PC-3 (cell line): Measurements from ENCODE around the gene B4GALT2. TPM values are rescaled to one million over a fixed set of nuclear protein-coding genes. Genes with fewer than 3 reads are reported as not detected.

ENCODE experiments used
- ATAC-seq: fragments of 200-7000 bp; cut with Tn5 transposase; 2 replicates; pipeline ENCODE4 v1.9.1; 2020; ENCODE audit warnings: mild to moderate bottlenecking, moderate library complexity
- BruUV-seq: library from RNA; stranded (reverse); fragments of 400-500 nt; replicated peaks from 2 replicates; lab custom pipeline; 2021; lab: Mats Ljungman, UMichigan
- CTCF ChIA-PET: fragments of 300-600 bp; sonication (Branson Sonifier 250); formaldehyde crosslinking; loops from one replicate; lab custom pipeline; 2022; ENCODE audit warnings: antibody characterized with exemption; lab: Charles Lee
- POLR2A ChIA-PET: fragments of 300-600 bp; sonication (Branson Sonifier 250); formaldehyde crosslinking; loops from one replicate; lab custom pipeline; 2022; ENCODE audit warnings: antibody characterized with exemption; ENCODE audit not compliant: unreplicated experiment; lab: Charles Lee
- DNase-seq: peaks from one replicate; pipeline ENCODE4 v3.0.0-alpha.2; 2015
- H2AFZ ChIP-seq: fragments of 300-600 bp; sonication (generic); 2 replicates; pipeline ENCODE4 v1.6.0; 2016; ENCODE audit warnings: antibody characterized with exemption, low read length
- H3F3A ChIP-seq: fragments of 300-600 bp; sonication (generic); one replicate; pipeline ENCODE4 v1.6.0; 2017; ENCODE audit warnings: antibody characterized with exemption, low read length, control low read depth, mild to moderate bottlenecking; ENCODE audit not compliant: unreplicated experiment
- H3K27ac ChIP-seq: fragments of 300-600 bp; sonication (generic); 2 replicates; pipeline ENCODE4 v1.5.1; 2016; ENCODE audit warnings: mild to moderate bottlenecking, low read length
- H3K27me3 ChIP-seq: fragments of 300-600 bp; sonication (generic); 2 replicates; pipeline ENCODE4 v1.6.1; 2016; ENCODE audit warnings: low read length, mixed read lengths
- H3K36me3 ChIP-seq: fragments of 300-600 bp; sonication (generic); 2 replicates; pipeline ENCODE4 v1.6.1; 2016; ENCODE audit warnings: low read depth, mixed run types, low read length, mixed read lengths
- H3K4me1 ChIP-seq: fragments of 300-600 bp; sonication (generic); 2 replicates; pipeline ENCODE4 v1.5.1; 2016; ENCODE audit warnings: low read length; ENCODE audit not compliant: insufficient read depth
- H3K4me2 ChIP-seq: fragments of 300-600 bp; sonication (generic); 2 replicates; pipeline ENCODE4 v1.6.0; 2016; ENCODE audit warnings: low read length
- H3K4me3 ChIP-seq: fragments of 300-600 bp; sonication (generic); 2 replicates; pipeline ENCODE4 v1.5.1; 2016; ENCODE audit warnings: mild to moderate bottlenecking, low read length, mixed read lengths
- H3K79me2 ChIP-seq: fragments of 300-600 bp; sonication (generic); 2 replicates; pipeline ENCODE4 v1.6.1; 2017; ENCODE audit warnings: low read length, mixed read lengths
- H3K9ac ChIP-seq: fragments of 300-600 bp; sonication (generic); 2 replicates; pipeline ENCODE4 v1.6.0; 2016; ENCODE audit warnings: mild to moderate bottlenecking, low read length
- H3K9me2 ChIP-seq: fragments of 300-600 bp; sonication (generic); replicated peaks from 2 replicates; pipeline ENCODE4 v1.6.1; 2016; ENCODE audit warnings: mixed run types, low read length, mixed read lengths
- H3K9me3 ChIP-seq: fragments of 300-600 bp; sonication (generic); 2 replicates; pipeline ENCODE4 v1.6.1; 2016; ENCODE audit warnings: low read length, mixed read lengths
- H4K20me1 ChIP-seq: fragments of 300-600 bp; sonication (generic); 2 replicates; pipeline ENCODE4 v1.6.1; 2016; ENCODE audit warnings: low read length, mixed read lengths
- EZH2 ChIP-seq: fragments of 300-600 bp; sonication (generic); IDR thresholded peaks from one replicate; pipeline ENCODE4 v1.6.1; 2017; ENCODE audit warnings: antibody characterized with exemption, mild to moderate bottlenecking, low read length; ENCODE audit not compliant: unreplicated experiment
- EZH2phosphoT487 ChIP-seq: fragments of 300-600 bp; sonication (generic); IDR thresholded peaks from 2 replicates; pipeline ENCODE4 v1.6.1; 2018; ENCODE audit warnings: mild to moderate bottlenecking, antibody characterized with exemption, low read length, borderline replicate concordance
- intact Hi-C: fragments of 100-400 bp; cut with micrococcal nuclease; formaldehyde crosslinking; loops from 2 replicates; pipeline ENCODE4 v1.9.0; 2023
- total RNA-seq: library from RNA; depleted of rRNA; stranded (reverse); fragments of >200 nt; gene quantifications from 2 replicates; pipeline ENCODE4 v1.2.3, GENCODE V29; 2014
- TF ChIP-seq, protein P1 (sequence below): fragments of 300-600 bp; sonication (generic); conservative IDR thresholded peaks from 2 replicates; pipeline ENCODE4 v1.5.1; 2017; ENCODE audit warnings: antibody characterized with exemption, low read depth, mild to moderate bottlenecking, low read length

The B4GALT2 gene
- total RNA-seq, 1 experiment from 2014 or later: 103 TPM

DNA sequence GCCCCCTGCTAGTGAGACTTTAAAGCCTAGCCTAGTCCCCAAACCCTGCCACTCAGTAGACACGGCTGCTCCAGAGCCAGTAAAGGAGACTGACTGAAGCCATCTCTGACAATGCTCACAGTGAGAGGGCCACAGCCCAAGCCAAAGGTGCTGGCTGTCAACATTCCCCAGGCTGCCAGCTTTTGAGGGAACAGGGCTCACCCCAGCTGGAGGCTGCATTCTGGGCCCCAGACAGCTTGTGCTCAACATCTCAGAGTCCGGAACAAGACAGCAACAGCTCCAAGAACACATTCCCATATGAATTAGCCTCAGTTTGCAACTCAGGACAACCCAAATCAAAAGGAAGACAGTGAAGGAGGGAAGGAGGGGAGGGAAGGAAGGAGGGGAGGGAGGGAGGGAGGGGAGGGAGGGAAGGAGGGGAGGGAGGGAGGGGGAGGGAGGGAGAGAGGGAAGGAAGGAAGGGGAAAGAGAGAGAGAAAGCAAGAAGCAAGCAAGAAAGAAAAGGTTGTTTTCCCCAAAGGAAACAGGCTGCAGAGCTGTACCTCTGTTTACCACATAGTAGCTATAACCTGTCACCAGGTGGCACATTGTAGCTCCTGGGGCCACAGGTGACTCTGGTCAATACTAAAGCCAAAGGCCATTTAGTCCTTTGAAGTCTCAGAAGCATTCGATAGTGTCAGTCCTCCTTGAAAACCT, 40.0 kb upstream of the B4GALT2 start:
- intact Hi-C loops: no loop called here
- H3K36me3 ChIP-seq: no peaks in the 10 kb centered on the region; the same call in 1 of the 2 replicates
- no peak overlapping the region for H2AFZ ChIP-seq
- H3K27ac ChIP-seq: no peak overlapping the region
- H4K20me1 ChIP-seq: no peaks in the 10 kb centered on the region
- H3K9me2 ChIP-seq: no peaks in the 10 kb centered on the region
- no peak overlapping the region for H3K4me2 ChIP-seq
- H3K27me3 ChIP-seq: no peaks in the 10 kb centered on the region
- peaks cover 29% of the 10 kb centered on the region for H3K4me1 ChIP-seq
- no peaks in the 10 kb centered on the region for H3K9me3 ChIP-seq
- BruUV-seq: no TSS peak
- H3K79me2 ChIP-seq: peaks cover 6% of the 10 kb centered on the region; the same call in 1 of the 2 replicates
- no peak overlapping the region for H3K4me3 ChIP-seq
- no peak for ATAC-seq
- ChIA-PET CTCF (no interaction called here), POLR2A (no interaction called here)
- TF ChIP-seq, protein P1, sequence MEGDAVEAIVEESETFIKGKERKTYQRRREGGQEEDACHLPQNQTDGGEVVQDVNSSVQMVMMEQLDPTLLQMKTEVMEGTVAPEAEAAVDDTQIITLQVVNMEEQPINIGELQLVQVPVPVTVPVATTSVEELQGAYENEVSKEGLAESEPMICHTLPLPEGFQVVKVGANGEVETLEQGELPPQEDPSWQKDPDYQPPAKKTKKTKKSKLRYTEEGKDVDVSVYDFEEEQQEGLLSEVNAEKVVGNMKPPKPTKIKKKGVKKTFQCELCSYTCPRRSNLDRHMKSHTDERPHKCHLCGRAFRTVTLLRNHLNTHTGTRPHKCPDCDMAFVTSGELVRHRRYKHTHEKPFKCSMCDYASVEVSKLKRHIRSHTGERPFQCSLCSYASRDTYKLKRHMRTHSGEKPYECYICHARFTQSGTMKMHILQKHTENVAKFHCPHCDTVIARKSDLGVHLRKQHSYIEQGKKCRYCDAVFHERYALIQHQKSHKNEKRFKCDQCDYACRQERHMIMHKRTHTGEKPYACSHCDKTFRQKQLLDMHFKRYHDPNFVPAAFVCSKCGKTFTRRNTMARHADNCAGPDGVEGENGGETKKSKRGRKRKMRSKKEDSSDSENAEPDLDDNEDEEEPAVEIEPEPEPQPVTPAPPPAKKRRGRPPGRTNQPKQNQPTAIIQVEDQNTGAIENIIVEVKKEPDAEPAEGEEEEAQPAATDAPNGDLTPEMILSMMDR: no peak
- no peak for TF ChIP-seq EZH2
- no peak for TF ChIP-seq EZH2phosphoT487
- H3F3A ChIP-seq: no peaks in the 10 kb centered on the region
- no peak for DNase-seq
- no peak overlapping the region for H3K9ac ChIP-seq

DNA sequence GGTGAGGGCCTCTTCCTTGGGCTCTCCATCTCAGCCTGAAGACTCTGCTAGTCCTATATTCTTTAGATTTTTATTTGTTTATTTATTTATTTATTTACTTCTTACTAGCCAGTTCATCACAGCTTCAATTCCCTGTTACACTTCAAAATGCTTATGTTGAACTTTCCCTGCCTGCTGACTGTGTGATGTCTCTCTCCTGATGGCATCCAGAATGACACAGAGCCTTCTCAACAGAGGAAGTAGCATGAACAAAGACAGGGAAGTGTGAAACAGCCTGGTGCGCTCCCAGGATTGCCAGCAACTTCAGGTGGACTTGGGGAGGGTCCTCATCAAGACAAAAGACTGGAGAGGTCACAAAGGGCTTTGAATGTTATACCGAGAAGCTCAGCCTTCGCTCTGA, 36.6 kb upstream of the B4GALT2 start:
- ATAC-seq (no peak), DNase-seq (no peak)
- ChIA-PET POLR2A (no interaction called here), CTCF (no interaction called here)
- no peaks in the 10 kb centered on the region for H3K27me3 ChIP-seq
- no peaks in the 10 kb centered on the region for H4K20me1 ChIP-seq
- H3K9ac ChIP-seq: no peak overlapping the region
- H3K4me3 ChIP-seq: no peak overlapping the region
- no peaks in the 10 kb centered on the region for H3F3A ChIP-seq
- no peaks in the 10 kb centered on the region for H3K9me3 ChIP-seq
- no peak overlapping the region for H3K4me2 ChIP-seq
- no peaks in the 10 kb centered on the region for H3K36me3 ChIP-seq
- no peak overlapping the region for H3K27ac ChIP-seq
- BruUV-seq: no TSS peak
- intact Hi-C loops: no loop called here
- H3K79me2 ChIP-seq: peaks cover 21% of the 10 kb centered on the region
- TF ChIP-seq EZH2 (no peak), EZH2phosphoT487 (no peak)
- TF ChIP-seq, protein P1: no peak
- H2AFZ ChIP-seq: no peak overlapping the region
- H3K4me1 ChIP-seq: peaks cover 15% of the 10 kb centered on the region
- H3K9me2 ChIP-seq: no peaks in the 10 kb centered on the region

DNA sequence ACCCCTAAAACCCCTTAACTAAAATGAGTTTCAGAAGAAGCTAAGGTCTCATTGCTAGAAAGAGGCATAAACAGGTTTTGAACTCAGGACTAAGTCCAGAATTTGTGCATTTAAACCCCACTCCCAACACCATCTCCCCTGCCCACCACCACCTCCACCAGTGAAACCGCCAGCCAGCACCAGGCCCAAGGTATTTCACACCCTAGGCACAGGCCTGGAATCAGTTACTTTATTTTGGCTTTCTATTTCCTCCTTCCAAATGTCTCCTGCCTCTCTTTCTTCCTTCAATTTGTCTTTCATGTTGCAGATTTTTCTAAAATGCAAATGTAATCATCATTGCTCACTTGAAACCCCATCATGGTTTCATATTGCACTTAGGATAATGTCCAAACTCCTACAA, 34.1 kb upstream of the B4GALT2 start:
- no peak for ATAC-seq
- peaks cover 45% of the 10 kb centered on the region for H3K79me2 ChIP-seq
- no peak overlapping the region for H2AFZ ChIP-seq
- no peak for TF ChIP-seq EZH2
- TF ChIP-seq, protein P1: no peak
- no peak for TF ChIP-seq EZH2phosphoT487
- H3K9ac ChIP-seq: no peak overlapping the region
- no peaks in the 10 kb centered on the region for H3F3A ChIP-seq
- H3K4me3 ChIP-seq: no peak overlapping the region
- no peak overlapping the region for H3K27ac ChIP-seq
- no peaks in the 10 kb centered on the region for H4K20me1 ChIP-seq
- BruUV-seq: no TSS peak
- POLR2A ChIA-PET: no interaction called here
- H3K4me1 ChIP-seq: peaks cover 24% of the 10 kb centered on the region
- 0 out of 2 replicates have a peak, but pooled peaks cover 2% of the 10 kb centered on the region for H3K36me3 ChIP-seq
- no peaks in the 10 kb centered on the region for H3K27me3 ChIP-seq
- intact Hi-C loops: loop anchor here (5.0 kb wide), 1 partner anchor 238 kb away; the partner anchor contains the start of gene ST3GAL3
- no peaks in the 10 kb centered on the region for H3K9me2 ChIP-seq
- H3K9me3 ChIP-seq: no peaks in the 10 kb centered on the region
- CTCF ChIA-PET: interaction anchor here (1.2 kb wide), 1 partner anchor 182 kb away, joined by 9 read pairs; no protein-coding TSS in a partner anchor
- peak overlapping the region; percentile 49 for H3K4me2 ChIP-seq
- no peak for DNase-seq
